ENCODE results near the gene LRRTM4.
"Not testable (repeated sequence)": the region's sequence is repeated elsewhere in the genome, so short reads cannot be mapped to it uniquely, and the experiment has no call there.

LRRTM4 gene

DNA sequence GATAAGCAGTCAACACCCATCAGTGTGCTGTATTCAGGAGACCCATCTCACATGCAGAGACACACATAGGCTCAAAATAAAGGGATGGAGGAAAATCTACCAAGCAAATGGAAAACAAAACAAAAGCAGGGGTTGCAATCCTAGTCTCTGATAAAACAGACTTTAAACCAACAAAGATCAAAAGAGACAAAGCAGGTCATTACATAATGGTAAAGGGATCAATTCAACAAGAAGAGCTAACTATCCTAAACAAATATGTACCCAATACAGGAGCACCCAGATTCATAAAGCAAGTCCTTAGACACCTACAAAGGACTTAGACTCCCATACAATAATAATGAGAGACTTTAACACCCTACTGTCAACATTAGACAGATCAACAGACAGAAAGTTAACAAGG lies 358.2 kb downstream of the LRRTM4 start:
- not testable (repeated sequence) for DNase-seq (ENCODE audit: low spot score)

DNA sequence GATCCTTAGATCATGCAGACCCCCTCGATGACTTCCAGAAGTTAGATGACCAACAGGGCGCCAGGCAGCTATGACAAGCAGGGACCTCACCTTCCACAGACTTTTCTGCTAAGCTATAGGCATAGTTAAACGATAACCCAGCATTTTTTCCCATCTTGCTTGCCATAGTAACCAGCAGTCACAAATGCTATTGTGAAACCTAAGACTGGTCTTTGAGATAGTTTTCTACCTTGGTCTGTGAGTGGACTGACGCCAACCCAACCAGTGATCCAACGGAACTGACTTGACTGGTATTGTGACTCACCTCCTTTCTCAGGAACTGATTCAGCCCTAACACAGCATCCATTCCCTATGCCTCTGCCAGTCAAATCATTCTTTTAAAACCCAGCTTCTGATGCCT lies 361.2 kb downstream of the LRRTM4 start:
- DNase-seq (ENCODE audit: low spot score), result peak; percentile 29

DNA sequence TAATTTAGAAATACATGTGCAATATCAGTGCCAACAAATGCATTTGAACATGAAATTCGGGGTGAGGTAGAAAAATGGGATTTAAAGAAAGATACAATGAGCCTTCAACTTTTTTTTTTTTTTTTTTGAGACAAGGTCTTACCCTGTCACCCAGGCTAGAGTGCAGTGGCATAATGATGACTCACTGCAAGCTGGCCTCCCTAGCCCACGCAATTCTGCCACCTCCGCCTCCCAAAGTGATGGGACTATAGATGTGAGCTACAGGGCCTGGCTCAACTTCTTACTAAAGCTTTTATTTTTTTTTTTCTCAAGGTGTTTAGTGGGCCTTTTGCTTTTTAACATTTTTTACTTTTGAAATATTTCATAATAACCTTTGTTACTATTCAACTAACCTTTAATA lies 365.6 kb downstream of the LRRTM4 start:
- DNase-seq (ENCODE audit: low spot score), result no peak

DNA sequence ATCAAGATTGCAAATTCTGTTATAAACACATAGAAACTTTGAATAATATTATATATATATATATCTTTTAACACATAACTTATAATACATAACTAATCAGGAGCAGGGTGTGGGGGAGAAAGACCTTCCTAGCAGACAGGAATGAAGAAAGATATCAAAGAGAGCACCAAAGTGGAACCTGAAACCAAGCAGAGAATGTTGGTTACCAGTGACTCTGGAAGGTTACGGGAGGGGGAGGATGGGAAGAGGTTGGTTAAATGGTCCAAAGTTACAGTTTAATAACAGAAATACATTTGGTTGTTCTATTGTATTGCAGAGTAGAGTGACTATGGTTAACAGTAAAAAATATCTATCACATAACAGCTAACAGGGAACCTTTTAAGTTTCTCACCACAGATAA lies 366.7 kb downstream of the LRRTM4 start:
- DNase-seq (ENCODE audit: low spot score), result no peak

DNA sequence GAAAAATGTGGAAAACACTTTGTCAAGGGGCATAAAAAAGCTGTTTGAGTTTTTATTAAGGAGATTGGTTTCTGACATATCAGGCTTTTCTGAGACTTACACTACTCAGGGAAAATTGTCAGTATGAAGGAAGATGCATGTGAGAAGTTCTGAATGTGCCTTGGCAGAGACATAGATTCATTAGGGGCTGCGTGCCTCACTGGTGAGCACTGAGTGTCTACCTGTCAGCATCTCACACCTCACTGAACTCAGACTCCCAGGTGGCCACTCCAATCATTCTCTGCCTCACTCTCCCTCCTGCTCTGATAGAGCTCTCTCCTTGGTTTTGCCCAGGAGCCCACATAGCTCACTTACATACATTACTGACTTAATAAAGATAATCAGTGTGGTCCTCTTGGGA lies 372.6 kb downstream of the LRRTM4 start:
- no peak for DNase-seq (ENCODE audit: low spot score)

DNA sequence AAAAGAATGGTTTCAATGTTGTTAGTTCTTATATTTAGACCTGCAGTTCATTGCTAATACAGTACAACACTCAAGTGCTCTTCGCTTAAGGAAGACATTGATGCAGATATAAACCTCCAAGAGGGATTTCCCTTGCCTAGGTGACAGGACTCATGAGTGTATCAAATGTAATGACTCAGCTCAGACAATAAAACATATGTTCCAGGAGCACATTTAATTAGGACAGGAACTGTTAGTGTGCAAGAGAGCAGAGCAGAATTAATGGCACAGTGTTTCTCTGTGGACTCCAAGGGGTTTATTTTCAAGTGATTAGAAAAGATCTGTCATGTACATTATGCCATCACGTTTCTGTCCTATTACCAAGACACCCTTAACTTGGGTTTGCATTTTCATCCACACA lies 375.0 kb downstream of the LRRTM4 start:
- DNase-seq (ENCODE audit: low spot score), result no peak

DNA sequence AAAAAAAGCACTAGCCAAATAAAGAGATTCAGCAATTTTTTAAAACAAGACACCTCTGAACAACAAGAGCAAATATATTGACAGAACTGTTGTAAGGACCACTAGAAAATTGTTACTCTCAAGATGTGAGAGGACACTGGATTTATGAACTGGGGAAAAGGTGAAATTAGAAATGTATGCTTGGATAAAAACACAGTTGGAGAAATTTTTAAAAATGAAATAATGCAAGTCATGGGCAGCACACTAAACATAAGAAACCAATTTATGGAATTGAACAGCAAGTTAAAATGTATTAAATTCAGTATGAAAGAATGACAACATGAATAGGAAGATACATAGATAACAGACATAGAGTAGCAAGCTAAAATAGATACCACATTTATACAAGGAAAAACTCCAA lies 377.4 kb downstream of the LRRTM4 start:
- no peak for DNase-seq (ENCODE audit: low spot score)

DNA sequence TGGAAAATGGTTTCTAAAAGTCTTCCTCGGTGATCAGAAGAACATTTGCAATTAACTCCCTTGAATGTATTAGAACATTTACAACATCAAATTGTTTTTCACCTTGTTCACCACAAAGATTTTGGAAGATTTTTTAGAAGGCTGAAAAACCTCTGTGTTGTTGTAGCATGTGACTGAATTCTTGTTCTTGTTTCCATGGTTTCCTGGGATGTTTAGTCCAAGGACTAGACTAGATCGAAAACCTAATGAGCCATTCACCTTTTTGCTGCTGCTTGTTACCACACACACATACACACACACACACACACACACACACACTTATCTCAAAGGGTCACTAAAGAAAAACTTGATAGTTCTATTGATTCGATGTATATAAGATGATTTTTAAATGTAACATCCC lies 380.0 kb downstream of the LRRTM4 start:
- no peak for DNase-seq (ENCODE audit: low spot score)

DNA sequence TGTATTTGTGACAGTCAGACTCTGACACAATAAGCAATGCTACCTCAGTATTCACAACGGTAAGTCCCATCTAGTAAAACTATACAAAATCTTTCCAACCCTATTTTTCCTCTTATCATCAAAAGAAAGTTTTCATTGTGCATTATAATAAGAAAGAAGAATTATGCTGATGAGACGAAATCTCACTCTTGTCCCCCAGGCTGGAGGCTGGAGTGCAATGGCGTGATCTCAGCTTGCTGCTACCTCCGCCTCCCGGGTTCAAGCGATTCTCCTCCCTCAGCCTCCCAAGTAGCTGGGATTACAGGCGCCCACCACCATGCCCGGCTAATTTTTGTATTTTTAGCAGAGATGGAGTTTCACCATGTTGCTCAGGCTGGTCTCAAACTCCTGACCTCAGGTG lies 393.7 kb downstream of the LRRTM4 start:
- not testable (repeated sequence) for DNase-seq (ENCODE audit: low spot score)

DNA sequence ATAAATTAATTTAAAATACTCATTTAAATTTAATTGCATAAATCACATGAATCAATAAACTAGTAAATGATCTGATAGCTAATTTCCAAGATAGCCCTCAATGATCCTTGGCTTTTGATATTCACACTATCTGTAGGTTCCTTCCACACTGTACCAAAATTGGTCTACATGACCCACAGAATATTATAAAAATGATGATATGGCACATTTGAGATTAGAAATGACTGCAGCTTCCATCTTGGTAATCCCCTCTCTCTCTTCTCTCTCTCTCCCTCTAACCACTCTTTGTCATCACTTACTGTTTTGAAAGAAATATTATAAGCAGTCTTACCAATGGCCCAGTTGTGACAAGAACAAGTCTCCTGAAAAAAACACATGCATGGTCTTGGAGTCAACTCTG lies 394.8 kb downstream of the LRRTM4 start:
- DNase-seq (ENCODE audit: low spot score), result no peak

DNA sequence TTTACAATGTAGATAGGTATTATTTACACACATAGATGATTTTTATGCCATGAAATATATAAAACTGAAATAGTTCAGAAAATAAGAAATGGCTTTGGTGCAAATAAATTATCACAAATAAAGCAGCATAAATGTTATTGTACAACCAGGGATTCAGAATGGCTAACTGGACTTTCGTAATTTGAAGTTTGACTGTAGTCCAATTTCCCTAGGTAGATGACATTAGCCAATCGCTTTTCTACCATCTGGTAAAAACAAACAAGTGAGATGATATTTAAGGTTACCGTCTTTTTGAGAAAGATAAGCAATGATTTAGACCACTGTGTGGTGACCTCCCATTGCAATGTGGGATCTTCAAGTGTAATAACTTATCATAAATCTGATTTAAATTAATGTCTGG lies 400.7 kb downstream of the LRRTM4 start:
- no peak for DNase-seq (ENCODE audit: low spot score)

DNA sequence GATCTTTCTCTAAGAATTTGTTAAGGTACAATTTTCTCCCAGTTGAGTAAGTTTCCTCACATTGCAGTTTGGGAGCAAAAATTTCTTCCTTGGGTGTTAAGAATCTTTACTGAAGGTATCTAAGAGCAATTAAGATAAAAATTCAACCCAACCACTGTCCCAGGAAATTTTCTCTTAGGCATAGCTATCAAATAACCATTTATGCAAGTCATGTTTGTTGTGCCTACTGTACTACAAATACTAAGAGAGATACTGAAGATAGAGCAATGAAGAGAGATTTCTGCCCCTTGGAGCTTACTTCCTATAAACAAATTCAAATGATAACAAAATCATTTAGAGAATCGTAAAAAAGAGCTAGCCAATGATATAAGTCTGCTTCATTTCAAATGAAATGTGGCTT lies 402.8 kb downstream of the LRRTM4 start:
- no peak for DNase-seq (ENCODE audit: low spot score)

DNA sequence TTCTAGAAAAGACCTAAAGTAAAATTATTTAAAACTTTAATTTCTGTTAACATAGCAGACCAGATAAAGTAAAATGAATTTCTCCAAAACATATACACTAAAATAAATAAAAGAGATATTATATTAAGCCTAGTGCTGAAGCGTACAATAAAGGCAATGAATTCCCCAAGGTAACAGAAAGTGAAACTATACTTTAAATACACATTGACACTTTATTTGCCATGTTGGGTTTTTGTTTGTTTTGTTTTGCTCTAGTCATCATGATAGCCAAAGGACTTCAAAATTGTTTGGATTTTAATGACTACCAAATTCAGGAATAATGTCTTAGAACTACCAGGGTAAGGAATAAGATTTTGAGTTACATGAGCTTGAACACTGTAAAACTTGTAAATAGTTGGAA lies 413.3 kb downstream of the LRRTM4 start:
- DNase-seq (ENCODE audit: low spot score), result no peak

DNA sequence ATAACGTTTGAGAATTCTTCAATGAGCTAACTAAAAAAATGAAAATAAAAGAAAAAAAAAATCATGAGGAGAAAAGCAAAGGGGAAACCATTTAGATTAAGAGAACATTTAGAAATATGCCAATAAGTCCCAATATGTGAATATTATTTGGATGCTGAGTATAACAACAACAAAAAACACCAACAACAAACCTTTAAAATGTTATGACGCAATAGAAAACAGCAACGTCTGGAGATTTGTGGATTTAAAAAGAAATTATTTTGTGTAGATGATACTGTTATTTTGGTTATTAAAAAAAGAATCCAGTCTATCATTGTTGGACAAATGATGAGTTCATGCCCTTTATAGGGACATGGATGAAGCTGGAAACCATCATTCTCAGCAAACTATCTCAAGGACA lies 417.2 kb downstream of the LRRTM4 start:
- DNase-seq (ENCODE audit: low spot score), result no peak

DNA sequence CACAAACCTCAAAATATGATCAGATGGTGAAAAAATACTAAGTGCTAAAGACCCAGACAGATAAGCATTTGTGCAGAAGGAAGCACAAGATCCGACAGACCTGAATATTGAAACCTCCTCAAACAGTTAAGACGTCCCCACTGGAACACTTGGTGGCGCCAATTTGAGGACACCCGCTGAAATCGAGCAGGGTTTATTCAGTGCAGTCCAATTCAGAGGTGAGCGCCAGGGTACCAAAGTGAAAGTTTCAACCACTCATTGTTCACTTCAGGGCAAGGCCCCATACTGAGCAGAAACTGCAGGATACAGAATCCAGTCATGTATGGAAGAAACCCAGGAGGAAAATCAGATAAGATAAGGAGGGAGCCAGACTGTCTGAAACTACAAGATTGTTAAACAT lies 417.6 kb downstream of the LRRTM4 start:
- no peak for DNase-seq (ENCODE audit: low spot score)

DNA sequence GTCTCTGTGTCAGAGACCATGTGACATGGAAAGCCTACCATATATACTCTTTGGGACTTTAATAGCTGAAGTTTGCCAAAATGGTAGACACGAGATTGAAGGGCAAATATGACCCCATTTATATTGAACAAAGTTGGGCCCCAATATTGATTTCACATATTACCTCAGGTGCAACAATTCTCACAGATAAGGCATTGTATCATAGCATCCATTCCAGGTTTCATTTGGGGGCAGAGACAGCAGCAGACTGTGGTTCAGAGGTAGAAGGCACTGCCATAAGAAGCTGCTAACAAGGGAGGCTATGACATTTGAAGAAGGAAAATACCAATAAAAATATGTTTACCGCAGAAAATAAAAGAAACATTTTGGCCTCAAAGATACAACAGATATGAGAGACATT lies 419.2 kb downstream of the LRRTM4 start:
- DNase-seq (ENCODE audit: low spot score), result no peak

DNA sequence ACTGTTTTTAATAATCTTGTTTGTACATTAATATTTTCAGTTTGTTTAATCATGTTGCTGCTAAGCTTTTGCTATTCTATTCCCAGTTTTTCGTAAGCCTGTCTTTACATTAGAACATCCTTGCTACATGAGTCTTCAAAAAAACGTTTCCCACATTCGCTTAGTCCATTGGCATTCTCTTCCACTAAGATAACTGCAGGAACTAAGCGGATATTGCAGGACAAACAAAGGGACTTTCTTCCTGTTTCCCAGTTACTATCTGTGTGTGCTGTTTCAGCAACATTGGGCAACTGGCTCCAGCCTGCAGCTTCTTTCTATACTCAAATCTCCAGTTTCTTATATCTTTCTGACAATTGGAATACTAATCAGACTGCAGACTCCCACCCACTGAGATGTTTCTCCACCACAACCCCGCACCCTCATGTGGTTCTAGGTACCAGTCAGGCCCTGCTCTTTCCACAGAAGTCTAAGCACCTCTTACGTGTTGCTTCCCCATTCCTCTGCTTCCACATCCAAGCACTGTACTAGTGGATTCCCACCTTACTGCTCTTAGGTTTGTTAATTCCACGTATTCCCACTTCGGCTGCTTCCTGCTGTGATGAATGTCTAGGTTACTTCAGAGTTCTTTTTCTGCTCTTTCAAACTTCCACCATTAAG lies 420.3 kb downstream of the LRRTM4 start:
- no peak for DNase-seq (ENCODE audit: low spot score)

DNA sequence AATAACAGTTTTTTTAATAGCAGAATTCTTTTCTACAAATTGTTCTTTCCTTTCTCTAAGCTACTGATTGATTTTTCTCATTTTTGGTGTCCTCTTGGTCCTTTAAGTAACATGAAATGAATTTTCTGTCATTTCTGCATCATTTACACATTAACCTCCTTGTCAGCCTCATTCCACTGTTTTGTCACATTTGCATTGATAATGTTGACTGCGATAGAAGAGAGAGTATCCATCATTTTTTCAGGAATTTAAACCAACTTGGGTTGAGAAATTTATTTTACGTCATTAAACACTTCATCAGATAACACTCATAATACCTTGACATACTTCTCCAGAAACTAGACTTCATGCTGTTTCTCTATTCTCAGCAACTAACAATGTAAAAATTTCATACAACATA lies 422.2 kb downstream of the LRRTM4 start:
- DNase-seq (ENCODE audit: low spot score), result no peak

DNA sequence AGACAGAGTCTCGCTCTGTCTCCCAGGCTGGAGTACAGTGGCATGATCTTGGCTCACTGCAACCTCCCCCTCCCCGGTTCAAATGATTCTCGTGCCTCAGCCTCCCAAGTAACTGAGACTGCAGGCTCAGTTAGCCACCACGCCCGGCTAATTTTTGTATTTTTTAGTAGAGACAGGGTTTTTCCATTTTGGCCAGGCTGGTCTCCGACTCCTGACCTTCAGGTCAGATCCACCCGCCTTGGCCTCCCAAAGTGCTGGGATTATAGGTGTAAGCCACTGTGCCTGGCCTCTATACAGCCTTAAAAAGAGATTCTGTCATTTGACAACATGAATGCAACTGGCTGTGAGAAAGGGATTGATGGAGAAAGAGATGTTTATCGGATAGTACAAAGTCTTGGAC lies 426.7 kb downstream of the LRRTM4 start:
- DNase-seq (ENCODE audit: low spot score), result not testable (repeated sequence)

DNA sequence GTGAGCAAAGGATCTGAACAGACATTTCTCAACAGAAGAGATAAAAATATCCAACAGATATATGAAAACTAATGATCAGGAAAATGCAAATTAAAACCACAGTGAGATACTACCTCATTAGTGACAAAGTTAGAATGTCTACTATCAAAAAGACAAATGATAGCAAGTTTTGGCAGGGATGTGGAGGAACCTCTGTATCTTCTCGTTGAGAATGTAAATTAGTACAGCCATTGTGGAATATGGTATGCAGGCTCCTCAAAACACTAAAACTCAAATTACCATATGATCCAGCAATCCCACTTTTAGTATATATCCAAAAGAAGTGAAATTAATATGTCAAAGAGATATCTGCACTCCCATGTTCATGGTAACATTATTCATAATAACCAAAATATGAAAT lies 427.1 kb downstream of the LRRTM4 start:
- no peak for DNase-seq (ENCODE audit: low spot score)

DNA sequence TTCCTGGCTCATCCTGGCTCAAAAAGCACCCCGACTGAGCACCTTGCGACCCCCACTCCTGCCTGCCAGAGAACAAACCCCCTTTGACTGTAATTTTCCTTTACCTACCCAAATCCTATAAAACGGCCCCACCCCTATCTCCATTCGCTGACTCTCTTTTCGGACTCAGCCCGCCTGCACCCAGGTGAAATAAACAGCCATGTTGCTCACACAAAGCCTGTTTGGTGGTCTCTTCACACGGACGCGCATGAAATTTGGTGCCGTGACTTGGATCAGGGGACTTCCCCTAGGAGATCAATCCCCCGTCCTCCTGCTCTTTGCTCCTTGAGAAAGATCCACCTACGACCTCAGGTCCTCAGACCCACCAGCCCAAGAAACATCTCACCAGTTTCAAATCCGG lies 433.8 kb downstream of the LRRTM4 start:
- DNase-seq (ENCODE audit: low spot score), result not testable (repeated sequence)

DNA sequence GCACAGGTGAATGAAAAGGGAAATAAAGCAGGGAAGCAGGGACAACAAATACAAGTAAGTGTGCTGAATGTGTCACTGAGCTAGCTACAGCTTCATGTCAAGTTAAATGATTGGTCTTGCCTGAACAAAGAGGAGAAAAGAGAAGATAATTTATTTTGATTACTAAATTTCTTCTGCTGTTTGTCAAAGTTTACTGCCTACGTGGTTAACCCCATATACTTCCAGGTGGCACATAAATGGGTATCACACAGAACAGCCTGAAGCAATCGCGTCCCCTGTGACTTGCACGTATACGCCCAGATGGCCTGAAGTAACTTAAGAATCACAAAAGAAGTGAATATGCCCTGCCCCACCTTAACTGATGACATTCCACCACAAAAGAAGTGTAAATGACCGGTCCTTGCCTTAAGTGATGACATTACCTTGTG lies 434.2 kb downstream of the LRRTM4 start:
- DNase-seq (ENCODE audit: low spot score), result no peak

DNA sequence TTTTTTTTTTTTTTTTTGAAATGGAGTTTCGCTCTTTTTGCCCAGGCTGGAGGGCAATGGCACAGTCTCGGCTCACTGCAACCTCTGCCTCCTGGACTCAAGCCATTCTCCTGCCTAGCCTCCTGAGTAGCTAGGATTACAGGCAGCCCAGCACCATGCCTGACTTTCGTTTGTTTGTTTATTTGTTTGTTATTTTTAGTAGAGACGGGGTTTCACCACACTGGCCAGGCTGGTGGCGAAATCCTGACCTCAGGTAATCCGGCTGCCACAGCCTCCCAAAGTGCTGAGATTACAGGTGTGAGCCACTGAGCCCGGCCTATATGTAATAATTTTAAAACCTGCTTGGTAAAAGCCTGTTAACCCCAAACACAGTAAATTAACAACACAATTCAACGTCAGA lies 435.7 kb downstream of the LRRTM4 start:
- no peak for DNase-seq (ENCODE audit: low spot score)

DNA sequence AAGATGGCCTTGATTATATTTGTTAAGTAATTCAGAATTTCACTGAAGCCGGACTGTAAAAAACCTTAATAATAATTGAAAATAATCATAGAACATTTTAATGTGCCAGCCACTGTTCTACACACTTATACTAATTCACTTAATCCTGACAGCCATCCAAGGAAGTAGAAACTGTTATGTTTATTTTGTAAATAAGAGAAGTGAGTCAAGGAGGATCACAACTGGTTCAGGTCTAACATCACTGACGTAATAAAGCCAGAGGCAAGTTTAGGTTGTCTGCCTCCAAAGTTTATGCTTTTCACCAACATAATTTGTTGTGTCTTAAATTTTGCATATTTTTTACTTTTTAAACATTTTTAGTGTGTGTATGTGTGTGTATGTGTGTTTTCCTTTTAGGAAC lies 436.1 kb downstream of the LRRTM4 start:
- no peak for DNase-seq (ENCODE audit: low spot score)

DNA sequence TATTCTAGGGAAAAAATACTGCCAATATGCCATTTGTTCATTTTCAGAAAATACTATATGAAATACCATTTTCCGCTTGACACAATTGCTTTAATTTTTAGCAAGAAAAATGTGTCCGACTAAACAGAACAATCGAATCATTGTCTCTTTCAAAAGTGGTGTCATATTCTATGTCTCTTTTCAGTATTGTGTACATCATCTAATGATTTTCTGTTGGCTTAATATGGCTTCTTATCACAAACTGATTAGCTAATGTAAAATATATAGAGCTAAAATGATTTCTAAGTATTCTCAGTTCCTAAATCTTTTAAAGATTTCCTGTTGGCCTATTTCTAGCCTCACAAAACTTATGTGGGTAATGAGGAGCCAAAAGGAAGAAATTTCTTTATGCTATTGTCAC lies 436.6 kb downstream of the LRRTM4 start:
- no peak for DNase-seq (ENCODE audit: low spot score)

All from AG08396 (cell line).